Mesenchymal stem cell (in vitro differentiated cells and primary cell): ENCODE data around the gene ARG2. TPM values are rescaled to one million over a fixed set of nuclear protein-coding genes. Genes with fewer than 3 reads are reported as not detected.

Experiments
- DNase-seq: peaks from one replicate; pipeline ENCODE4 v3.0.0-alpha.2; 2013
- H2AFZ ChIP-seq: one replicate; pipeline ENCODE4 v1.6.1; 2013; ENCODE audit warnings: low read depth, mild to moderate bottlenecking, control low read depth, inconsistent platforms, low read length, moderate library complexity
- H2AK5ac ChIP-seq: 2 replicates; pipeline ENCODE4 v1.6.1; 2013; ENCODE audit warnings: low read length, moderate library complexity, mild to moderate bottlenecking, inconsistent platforms; ENCODE audit not compliant: severe bottlenecking
- H2BK120ac ChIP-seq: one replicate; pipeline ENCODE4 v1.6.1; 2013; ENCODE audit warnings: low read depth, mild to moderate bottlenecking, inconsistent platforms, low read length, moderate library complexity
- H2BK12ac ChIP-seq, 2 experiments: one replicate each; pipeline ENCODE4 v1.6.1; 2013; ENCODE audit warnings: inconsistent platforms in 2 of 2, low read length in 2 of 2, mild to moderate bottlenecking in 2 of 2, moderate library complexity in 2 of 2, control low read depth in 1 of 2
- H2BK15ac ChIP-seq: one replicate; pipeline ENCODE4 v1.6.1; 2013; ENCODE audit warnings: mild to moderate bottlenecking, low read depth, inconsistent platforms; ENCODE audit not compliant: poor library complexity, severe bottlenecking
- H2BK5ac ChIP-seq: 2 replicates; pipeline ENCODE4 v1.6.1; 2013; ENCODE audit warnings: low read depth, mild to moderate bottlenecking, low read length, control low read depth, inconsistent platforms; ENCODE audit not compliant: poor library complexity, severe bottlenecking
- H3K14ac ChIP-seq, 2 experiments: one replicate each; pipeline ENCODE4 v1.6.1; 2013; ENCODE audit warnings: inconsistent platforms in 2 of 2, low read length in 2 of 2, control low read depth in 1 of 2, mild to moderate bottlenecking in 1 of 2, moderate library complexity in 1 of 2
- H3K18ac ChIP-seq, 2 experiments: one replicate each; pipeline ENCODE4 v1.6.1; 2013; ENCODE audit warnings: inconsistent platforms in 2 of 2, low read length in 2 of 2, control low read depth in 1 of 2, low read depth in 1 of 2, mild to moderate bottlenecking in 1 of 2
- H3K23ac ChIP-seq, 2 experiments: one replicate each; pipeline ENCODE4 v1.6.1; 2013; ENCODE audit warnings: inconsistent platforms in 2 of 2, low read length in 2 of 2, mild to moderate bottlenecking in 2 of 2, moderate library complexity in 2 of 2, control low read depth in 1 of 2
- H3K27ac ChIP-seq: 2 replicates; pipeline ENCODE4 v1.5.1; 2013; ENCODE audit warnings: mild to moderate bottlenecking, moderate library complexity, low read length, control low read depth, inconsistent platforms; ENCODE audit not compliant: poor library complexity, severe bottlenecking
- H3K27me3 ChIP-seq, 2 experiments: 2 replicates each; pipeline versions ENCODE4 v1.6.1 to v1.7.0; 2013; ENCODE audit warnings: low read length in 2 of 2, mild to moderate bottlenecking in 2 of 2, moderate library complexity in 2 of 2, control low read depth in 1 of 2, inconsistent platforms in 1 of 2; ENCODE audit not compliant: control insufficient read depth in 1 of 2, insufficient read depth in 1 of 2
- H3K36me3 ChIP-seq, 2 experiments: 2 replicates each; pipeline versions ENCODE4 v1.6.1 to v1.7.0; 2013; ENCODE audit warnings: low read length in 2 of 2, control low read depth in 1 of 2, inconsistent platforms in 1 of 2, low read depth in 1 of 2, mild to moderate bottlenecking in 1 of 2; ENCODE audit not compliant: insufficient read depth in 2 of 2, control insufficient read depth in 1 of 2
- H3K4ac ChIP-seq, 2 experiments: one replicate each; pipeline ENCODE4 v1.6.1; 2013; ENCODE audit warnings: inconsistent platforms in 2 of 2, low read length in 2 of 2, mild to moderate bottlenecking in 2 of 2, moderate library complexity in 2 of 2, control low read depth in 1 of 2, low read depth in 1 of 2
- H3K4me1 ChIP-seq: 2 replicates; pipeline ENCODE4 v1.6.1; 2013; ENCODE audit warnings: low read depth, low read length, control low read depth; ENCODE audit not compliant: control insufficient read depth, insufficient read depth
- H3K4me2 ChIP-seq: 2 replicates; pipeline ENCODE4 v1.6.1; 2013; ENCODE audit warnings: low read length, mild to moderate bottlenecking, inconsistent platforms; ENCODE audit not compliant: poor library complexity, severe bottlenecking
- H3K4me3 ChIP-seq, 2 experiments: 2 replicates each; pipeline versions ENCODE4 v1.5.1 to v1.7.0; 2013; ENCODE audit warnings: low read length in 2 of 2, mild to moderate bottlenecking in 2 of 2, control low read depth in 1 of 2, low read depth in 1 of 2; ENCODE audit not compliant: insufficient read depth in 1 of 2
- H3K79me1 ChIP-seq: replicated peaks from 2 replicates; pipeline ENCODE4 v1.6.1; 2013; ENCODE audit warnings: mild to moderate bottlenecking, control low read depth, low read length, inconsistent platforms; ENCODE audit not compliant: poor library complexity, severe bottlenecking
- H3K9ac ChIP-seq: 2 replicates; pipeline ENCODE4 v1.7.0; 2013; ENCODE audit warnings: mild to moderate bottlenecking, low read length, moderate library complexity
- H3K9me3 ChIP-seq: 2 replicates; pipeline ENCODE4 v1.7.0; 2013; ENCODE audit warnings: mild to moderate bottlenecking, low read length; ENCODE audit not compliant: control insufficient read depth
- H4K8ac ChIP-seq: one replicate; pipeline ENCODE4 v1.6.1; 2013; ENCODE audit warnings: inconsistent platforms, mild to moderate bottlenecking, low read length, moderate library complexity
- H4K91ac ChIP-seq: one replicate; pipeline ENCODE4 v1.6.1; 2013; ENCODE audit warnings: mild to moderate bottlenecking, low read length, inconsistent platforms
- WGBS: methylation state at CpG from one replicate; pipeline ENCODE4 v1.1.7; 2013; ENCODE audit warnings: mixed read lengths; 5-methylcytosine and 5-hydroxymethylcytosine counted together
- polyA plus RNA-seq, 2 experiments: library from polyadenylated mRNA; stranded (reverse); fragments of 200-250 nt; gene quantifications; one replicate each; pipeline ENCODE4 v1.2.3, GENCODE V29; 2013

The ARG2 gene
- polyA plus RNA-seq (2013, experiment 1 of 2) = 3.6 TPM
- 3.9 TPM for polyA plus RNA-seq (2013, experiment 2 of 2)

GRCh38 chr14:67619446-67620216 is at the start of gene ARG2:
Gene ARG2 (plus strand): TSS chr14:67619920. CDS start chr14:67619978, 58 bp downstream.
- H3K27ac ChIP-seq = no peak within 1 kb of the TSS
- H3K9me3 ChIP-seq = no peaks in the 10 kb centered on the region
- H3K18ac ChIP-seq = peak within 1 kb of the TSS in 1 of 2 experiments; percentile 54
- H2BK5ac ChIP-seq = no peak within 1 kb of the TSS
- 2% methylated on average over 60 of the region's 62 CpGs for WGBS
- peaks cover 8% of the 10 kb centered on the region for H3K4me1 ChIP-seq
- peak within 1 kb of the TSS; percentile 19 for H2BK120ac ChIP-seq
- H3K36me3 ChIP-seq = no peaks in the 10 kb centered on the region
- H3K4me3 ChIP-seq = peak within 1 kb of the TSS; percentile 72 to 85
- peak within 1 kb of the TSS; percentile 97 for H3K4me2 ChIP-seq
- no peak within 1 kb of the TSS for H3K4ac ChIP-seq
- peak within 1 kb of the TSS; percentile 30 for H4K8ac ChIP-seq
- H3K23ac ChIP-seq = peak within 1 kb of the TSS in 1 of 2 experiments; percentile 11
- peak; percentile 95 for DNase-seq
- peak within 1 kb of the TSS; percentile 87 for H2AFZ ChIP-seq
- H3K9ac ChIP-seq = peak within 1 kb of the TSS; percentile 86
- peak within 1 kb of the TSS; percentile 39 to 84 for H2BK12ac ChIP-seq
- no peak within 1 kb of the TSS for H2BK15ac ChIP-seq
- H4K91ac ChIP-seq = no peak within 1 kb of the TSS
- no peak within 1 kb of the TSS for H3K14ac ChIP-seq
- H3K79me1 ChIP-seq = no peaks in the 10 kb centered on the region
- H3K27me3 ChIP-seq = no peaks in the 10 kb centered on the region
- H2AK5ac ChIP-seq = no peak within 1 kb of the TSS

GRCh38 chr14:67570453-67570852 is 49.3 kb upstream of the ARG2 start:
- Histone ChIP-seq H2BK12ac (no peak overlapping the region), H3K4me2 (no peak overlapping the region), H4K91ac (no peak overlapping the region), H3K18ac (no peak overlapping the region), H2AFZ (no peak overlapping the region), H3K4ac (no peak overlapping the region), H3K14ac (no peak overlapping the region), H3K23ac (no peak overlapping the region), H3K79me1 (no peaks in the 10 kb centered on the region), H3K4me1 (peaks cover 5% of the 10 kb centered on the region), H3K9me3 (no peaks in the 10 kb centered on the region), H3K27me3 (peaks cover 0 to 10% of the 10 kb centered on the region in 2 experiments), H3K4me3 (no peak overlapping the region), H3K9ac (no peak overlapping the region), H2BK120ac (no peak overlapping the region), H2AK5ac (no peak overlapping the region), H2BK5ac (no peak overlapping the region), H3K36me3 (peaks cover 0 to 30% of the 10 kb centered on the region in 2 experiments), H2BK15ac (no peak overlapping the region), H4K8ac (no peak overlapping the region), H3K27ac (no peak overlapping the region)
- WGBS = 91% methylated on average over 7 of the region's 7 CpGs
- DNase-seq = no peak

GRCh38 chr14:67571275-67571990 is 48.3 kb upstream of the ARG2 start:
- DNase-seq = peak; percentile 63
- H3K9me3 ChIP-seq = no peaks in the 10 kb centered on the region

GRCh38 chr14:67571991-67572323 is 47.8 kb upstream of the ARG2 start:
- H3K9me3 ChIP-seq = no peaks in the 10 kb centered on the region
- 87% methylated on average over 19 of the region's 19 CpGs for WGBS

More at GRCh38 chr14:67571275-67571990, 48.3 kb upstream of the ARG2 start:
- Histone ChIP-seq H2BK5ac (no peak overlapping the region), H2AK5ac (no peak overlapping the region), H3K9ac (no peak overlapping the region), H3K79me1 (no peaks in the 10 kb centered on the region), H3K23ac (no peak overlapping the region), H2BK15ac (no peak overlapping the region), H3K36me3 (peaks cover 0 to 34% of the 10 kb centered on the region in 2 experiments), H3K27me3 (peaks cover 0 to 10% of the 10 kb centered on the region in 2 experiments), H2BK12ac (no peak overlapping the region), H2AFZ (no peak overlapping the region), H4K8ac (no peak overlapping the region), H3K18ac (no peak overlapping the region), H2BK120ac (no peak overlapping the region), H3K14ac (no peak overlapping the region), H3K27ac (no peak overlapping the region), H3K4ac (no peak overlapping the region), H4K91ac (no peak overlapping the region), H3K4me1 (peaks cover 12% of the 10 kb centered on the region), H3K4me2 (no peak overlapping the region), H3K4me3 (no peak overlapping the region)
- 51% methylated on average over 14 of the region's 14 CpGs for WGBS

More at GRCh38 chr14:67571991-67572323, 47.8 kb upstream of the ARG2 start:
- no peaks in the 10 kb centered on the region for H3K79me1 ChIP-seq
- no peak overlapping the region for H4K91ac ChIP-seq
- no peak overlapping the region for H3K23ac ChIP-seq
- H2BK15ac ChIP-seq = no peak overlapping the region
- H3K18ac ChIP-seq = no peak overlapping the region
- no peak overlapping the region for H3K14ac ChIP-seq
- no peak overlapping the region for H4K8ac ChIP-seq
- peaks cover 15% of the 10 kb centered on the region for H3K4me1 ChIP-seq
- H2AFZ ChIP-seq = no peak overlapping the region
- no peak overlapping the region for H3K27ac ChIP-seq
- H2BK120ac ChIP-seq = no peak overlapping the region
- no peak overlapping the region for H3K4me3 ChIP-seq
- H3K4me2 ChIP-seq = no peak overlapping the region
- no peak overlapping the region for H3K4ac ChIP-seq
- H2BK5ac ChIP-seq = no peak overlapping the region
- peaks cover 0 to 34% of the 10 kb centered on the region in 2 experiments for H3K36me3 ChIP-seq
- DNase-seq = no peak
- no peak overlapping the region for H3K9ac ChIP-seq
- H2BK12ac ChIP-seq = no peak overlapping the region
- H3K27me3 ChIP-seq = peaks cover 0 to 10% of the 10 kb centered on the region in 2 experiments
- H2AK5ac ChIP-seq = no peak overlapping the region
